Tibial nerve (tissue), 4 donors: ENCODE data around the gene COBL. TPM values are rescaled to one million over a fixed set of nuclear protein-coding genes. Genes with fewer than 3 reads are reported as not detected.

Experiments
- DNase-seq, 2 donors: peaks; one replicate each; pipeline ENCODE4 v3.0.0-alpha.2; 2019; ENCODE audit warnings: low spot score in 2 of 2
- H3K27ac ChIP-seq, 4 donors: fragments of 200-600 bp; sonication (generic) in 3 of 4; one replicate each; pipeline ENCODE4 v1.5.1; 2017 to 2019; ENCODE audit warnings: mild to moderate bottlenecking in 1 of 4
- H3K27me3 ChIP-seq, 2 donors: fragments of 200-600 bp; sonication (generic) in 1 of 2; one replicate each; pipeline versions ENCODE4 v1.5.1 to v1.6.0; 2017 to 2019
- H3K36me3 ChIP-seq, 3 donors: fragments of 200-600 bp; sonication (generic); one replicate each; pipeline ENCODE4 v1.5.1; 2018 to 2019
- H3K4me1 ChIP-seq, 4 donors: fragments of 200-600 bp; sonication (generic) in 3 of 4; one replicate each; pipeline ENCODE4 v1.5.1; 2017 to 2019
- H3K4me3 ChIP-seq, 4 donors: fragments of 200-600 bp; sonication (generic) in 3 of 4; one replicate each; pipeline ENCODE4 v1.5.1; 2017 to 2019; ENCODE audit warnings: mild to moderate bottlenecking in 1 of 4, moderate library complexity in 1 of 4
- H3K9me3 ChIP-seq, 4 donors: fragments of 200-600 bp; sonication (generic) in 3 of 4; one replicate each; pipeline ENCODE4 v1.5.1; 2017 to 2019
- CTCF ChIP-seq, 5 experiments: fragments of 200-600 bp in 3 of 5; fragments of 450-650 bp in 2 of 5; sonication (generic) in 3 of 5; IDR thresholded peaks; one replicate each; pipeline ENCODE4 v1.5.1; 2016 to 2019; ENCODE audit warnings: antibody characterized with exemption in 5 of 5, mild to moderate bottlenecking in 3 of 5, moderate library complexity in 2 of 5
- EP300 ChIP-seq, 2 donors: sonication (generic); formaldehyde crosslinking; IDR thresholded peaks; one replicate each; pipeline ENCODE4 v1.6.1; 2017; ENCODE audit warnings: antibody characterized with exemption in 2 of 2, mild to moderate bottlenecking in 1 of 2
- POLR2A ChIP-seq, 2 donors: fragments of 450-650 bp; IDR thresholded peaks; one replicate each; pipeline ENCODE4 v1.6.1; 2017; ENCODE audit warnings: antibody characterized with exemption in 2 of 2, mild to moderate bottlenecking in 2 of 2, moderate library complexity in 2 of 2
- WGBS, 2 donors: methylation state at CpG; one replicate each; pipeline ENCODE4 v1.1.5; 2018; 5-methylcytosine and 5-hydroxymethylcytosine counted together
- total RNA-seq, 4 donors: library from RNA; depleted of rRNA; stranded (reverse); fragments of >200 nt; gene quantifications; one replicate each; pipeline ENCODE4 v1.1.0, GENCODE V29; 2016

COBL gene
- total RNA-seq, 4 donors from 2014 or later, result 6.3 to 18.1 (median 8.1) TPM

GRCh38 chr7:51299391-51300133 lies 17.0 kb downstream of the COBL start:
- DNase-seq, result no peak
- H3K27me3 ChIP-seq, result no peaks in the 10 kb centered on the region
- WGBS, 2 donors, result 87 to 91% methylated on average over 5 of the region's 5 CpGs
- H3K4me1 ChIP-seq, result peaks cover 0 to 10% (median 0%) of the 10 kb centered on the region in 4 donors
- no peaks in the 10 kb centered on the region for H3K9me3 ChIP-seq
- TF ChIP-seq EP300 (IDR thresholded peaks at IDR 0.05) (no peak), CTCF (IDR thresholded peaks at IDR 0.05) (no peak), POLR2A (IDR thresholded peaks at IDR 0.05) (no peak)
- H3K36me3 ChIP-seq, result no peaks in the 10 kb centered on the region
- no peak overlapping the region for H3K27ac ChIP-seq
- no peak overlapping the region for H3K4me3 ChIP-seq

GRCh38 chr7:51298912-51299311 lies 17.7 kb downstream of the COBL start:
- 80 to 93% methylated on average over 5 of the region's 5 CpGs for WGBS, 2 donors
- Histone ChIP-seq H3K27ac (no peak overlapping the region), H3K27me3 (no peaks in the 10 kb centered on the region), H3K4me3 (no peak overlapping the region), H3K36me3 (no peaks in the 10 kb centered on the region), H3K9me3 (no peaks in the 10 kb centered on the region), H3K4me1 (peaks cover 0 to 4% (median 0%) of the 10 kb centered on the region in 4 donors)
- DNase-seq, result no peak
- TF ChIP-seq POLR2A (IDR thresholded peaks at IDR 0.05) (no peak), CTCF (IDR thresholded peaks at IDR 0.05) (no peak), EP300 (IDR thresholded peaks at IDR 0.05) (no peak)

GRCh38 chr7:51297986-51298385 lies 18.6 kb downstream of the COBL start:
- DNase-seq, result no peak
- TF ChIP-seq CTCF (IDR thresholded peaks at IDR 0.05) (no peak), POLR2A (IDR thresholded peaks at IDR 0.05) (no peak), EP300 (IDR thresholded peaks at IDR 0.05) (no peak)
- no peak overlapping the region for H3K27ac ChIP-seq
- no peaks in the 10 kb centered on the region for H3K27me3 ChIP-seq
- no peaks in the 10 kb centered on the region for H3K36me3 ChIP-seq
- no peak overlapping the region for H3K4me3 ChIP-seq
- H3K4me1 ChIP-seq, result no peaks in the 10 kb centered on the region
- WGBS, 2 donors, result 70 to 87% methylated on average over 3 of the region's 3 CpGs
- H3K9me3 ChIP-seq, result no peaks in the 10 kb centered on the region

GRCh38 chr7:51295440-51296245 lies 21.0 kb downstream of the COBL start:
- Histone ChIP-seq H3K4me3 (no peak overlapping the region), H3K4me1 (no peaks in the 10 kb centered on the region), H3K27ac (no peak overlapping the region), H3K27me3 (no peaks in the 10 kb centered on the region), H3K9me3 (no peaks in the 10 kb centered on the region), H3K36me3 (no peaks in the 10 kb centered on the region)
- TF ChIP-seq EP300 (IDR thresholded peaks at IDR 0.05), result no peak
- TF ChIP-seq CTCF (IDR thresholded peaks at IDR 0.05), result no peak
- TF ChIP-seq POLR2A (IDR thresholded peaks at IDR 0.05), result no peak
- WGBS, 2 donors, result 70 to 73% methylated on average over 3 of the region's 3 CpGs
- DNase-seq, result no peak

- WGBS, 2 donors, result 44 to 47% methylated on average over 4 of the region's 4 CpGs
- no peaks in the 10 kb centered on the region for H3K36me3 ChIP-seq
- DNase-seq, result no peak
- H3K9me3 ChIP-seq, result no peaks in the 10 kb centered on the region
- H3K4me1 ChIP-seq, result peaks cover 0 to 15% (median 2%) of the 10 kb centered on the region in 4 donors
- TF ChIP-seq CTCF (IDR thresholded peaks at IDR 0.05) (no peak), EP300 (IDR thresholded peaks at IDR 0.05) (no peak), POLR2A (IDR thresholded peaks at IDR 0.05) (no peak)
- H3K27ac ChIP-seq, result peak overlapping the region in 2 of 4 donors; percentile 40 to 49
- H3K27me3 ChIP-seq, result no peaks in the 10 kb centered on the region
- H3K4me3 ChIP-seq, result no peak overlapping the region
Measured at GRCh38 chr7:51292596-51292995, 24.0 kb downstream of the COBL start.
